H9 (cell line): ENCODE results near the gene TNIK. TPM values are rescaled to one million over a fixed set of nuclear protein-coding genes. Genes with fewer than 3 reads are reported as not detected.

Source experiments
- DNase-seq: peaks from one replicate; pipeline ENCODE4 v3.0.0-alpha.2; 2017
- H2AFZ ChIP-seq: one replicate; pipeline ENCODE4 v1.6.1; 2013; ENCODE audit warnings: mild to moderate bottlenecking, low read length, control low read depth, moderate library complexity
- H2AK5ac ChIP-seq: 2 replicates; pipeline ENCODE4 v1.6.1; 2013; ENCODE audit warnings: low read length, control low read depth, mixed read lengths; ENCODE audit not compliant: insufficient read length
- H2BK120ac ChIP-seq: one replicate; pipeline ENCODE4 v1.6.1; 2013; ENCODE audit warnings: low read depth, mild to moderate bottlenecking, low read length, control low read depth, inconsistent platforms; ENCODE audit not compliant: poor library complexity, severe bottlenecking
- H2BK12ac ChIP-seq: 2 replicates; pipeline ENCODE4 v1.6.1; 2013; ENCODE audit warnings: low read length, control low read depth, mixed read lengths, low read depth; ENCODE audit not compliant: insufficient read length
- H2BK15ac ChIP-seq: 2 replicates; pipeline ENCODE4 v1.6.1; 2013; ENCODE audit warnings: low read depth, low read length, control low read depth
- H2BK20ac ChIP-seq: one replicate; pipeline ENCODE4 v1.6.1; 2013; ENCODE audit warnings: low read depth, mild to moderate bottlenecking, low read length, control low read depth, inconsistent platforms; ENCODE audit not compliant: poor library complexity, severe bottlenecking
- H2BK5ac ChIP-seq: 2 replicates; pipeline ENCODE4 v1.6.1; 2013; ENCODE audit warnings: low read length, control low read depth, mixed read lengths; ENCODE audit not compliant: insufficient read length
- H3K14ac ChIP-seq: 2 replicates; pipeline ENCODE4 v1.6.1; 2013; ENCODE audit warnings: low read length, control low read depth; ENCODE audit not compliant: insufficient read depth
- H3K18ac ChIP-seq: 2 replicates; pipeline ENCODE4 v1.6.1; 2013; ENCODE audit warnings: low read depth, mild to moderate bottlenecking, mixed read lengths, low read length, control low read depth; ENCODE audit not compliant: insufficient read length
- H3K23ac ChIP-seq: 2 replicates; pipeline ENCODE4 v1.6.1; 2013; ENCODE audit warnings: low read length, control low read depth, mixed read lengths, low read depth; ENCODE audit not compliant: insufficient read length
- H3K23me2 ChIP-seq: 2 replicates; pipeline ENCODE4 v1.6.1; 2013; ENCODE audit warnings: low read depth, mild to moderate bottlenecking, mixed read lengths, low read length, control low read depth; ENCODE audit not compliant: insufficient read length, poor library complexity, severe bottlenecking
- H3K27ac ChIP-seq: 2 replicates; pipeline ENCODE4 v1.5.1; 2013; ENCODE audit warnings: low read length, control low read depth, mixed read lengths, low read depth; ENCODE audit not compliant: insufficient read length
- H3K27me3 ChIP-seq: 2 replicates; pipeline ENCODE4 v1.6.1; 2013; ENCODE audit warnings: low read length, control low read depth, inconsistent platforms; ENCODE audit not compliant: insufficient read depth
- H3K4ac ChIP-seq: 2 replicates; pipeline ENCODE4 v1.6.1; 2013; ENCODE audit warnings: low read depth, mild to moderate bottlenecking, control low read depth, inconsistent platforms, low read length, moderate library complexity
- H3K4me1 ChIP-seq: 2 replicates; pipeline ENCODE4 v1.6.1; 2013; ENCODE audit warnings: low read length, control low read depth, inconsistent platforms; ENCODE audit not compliant: insufficient read depth
- H3K4me2 ChIP-seq: 2 replicates; pipeline ENCODE4 v1.6.1; 2013; ENCODE audit warnings: low read length, control low read depth, mixed read lengths; ENCODE audit not compliant: insufficient read length, insufficient read depth
- H3K56ac ChIP-seq: 2 replicates; pipeline ENCODE4 v1.6.1; 2013; ENCODE audit warnings: low read depth, mild to moderate bottlenecking, mixed read lengths, low read length, control low read depth; ENCODE audit not compliant: insufficient read length
- H3K79me1 ChIP-seq: 2 replicates; pipeline ENCODE4 v1.6.1; 2013; ENCODE audit warnings: low read depth, mild to moderate bottlenecking, moderate library complexity, low read length, control low read depth, inconsistent platforms; ENCODE audit not compliant: insufficient read depth, poor library complexity, severe bottlenecking
- H3K79me2 ChIP-seq: 2 replicates; pipeline ENCODE4 v1.6.1; 2013; ENCODE audit warnings: low read length, control low read depth, inconsistent platforms; ENCODE audit not compliant: insufficient read depth
- H3K9ac ChIP-seq: 2 replicates; pipeline ENCODE4 v1.6.1; 2013; ENCODE audit warnings: low read length, control low read depth, mixed read lengths; ENCODE audit not compliant: insufficient read length; ENCODE audit errors: extremely low read depth
- H3K9me3 ChIP-seq: one replicate; pipeline ENCODE4 v1.6.1; 2013; ENCODE audit warnings: low read depth, low read length, inconsistent platforms; ENCODE audit not compliant: control insufficient read depth
- H3T11ph ChIP-seq: one replicate; pipeline ENCODE4 v1.6.1; 2013; ENCODE audit warnings: mild to moderate bottlenecking, low read length, control low read depth, inconsistent platforms
- H4K20me1 ChIP-seq: one replicate; pipeline ENCODE4 v1.6.1; 2013; ENCODE audit not compliant: control insufficient read depth, insufficient read length, insufficient read depth
- H4K5ac ChIP-seq: 2 replicates; pipeline ENCODE4 v1.6.1; 2013; ENCODE audit warnings: low read depth, mild to moderate bottlenecking, mixed read lengths, low read length, control low read depth; ENCODE audit not compliant: insufficient read length
- H4K8ac ChIP-seq: replicated peaks from 2 replicates; pipeline ENCODE4 v1.6.1; 2013; ENCODE audit warnings: low read length, control low read depth, mixed read lengths, low read depth; ENCODE audit not compliant: insufficient read length
- H4K91ac ChIP-seq: 2 replicates; pipeline ENCODE4 v1.6.1; 2013; ENCODE audit warnings: low read depth, mild to moderate bottlenecking, moderate library complexity, mixed read lengths, low read length, control low read depth; ENCODE audit not compliant: insufficient read length
- H3K27ac Mint-ChIP-seq, 3 experiments: 2 replicates in 2 of 3; 3 replicates in 1 of 3; pipeline ENCODE4 v1.8.0; 2020 to 2021; ENCODE audit warnings: mixed read lengths in 3 of 3, mild to moderate bottlenecking in 1 of 3, moderate library complexity in 1 of 3
- H3K27me3 Mint-ChIP-seq: 2 replicates; pipeline ENCODE4 v1.8.0; 2021; ENCODE audit warnings: low read depth, mild to moderate bottlenecking, moderate library complexity, mixed read lengths
- H3K36me3 Mint-ChIP-seq, 3 experiments: 2 replicates in 2 of 3; 3 replicates in 1 of 3; pipeline ENCODE4 v1.8.0; 2020 to 2021; ENCODE audit warnings: low read depth in 3 of 3, mixed read lengths in 3 of 3; ENCODE audit not compliant: insufficient read depth in 1 of 3
- H3K4me1 Mint-ChIP-seq, 2 experiments: 2 replicates each; pipeline ENCODE4 v1.8.0; 2020; ENCODE audit warnings: mixed read lengths in 2 of 2
- H3K4me3 Mint-ChIP-seq, 2 experiments: 2 replicates in 1 of 2; 3 replicates in 1 of 2; pipeline ENCODE4 v1.8.0; 2020 to 2021; ENCODE audit warnings: mild to moderate bottlenecking in 2 of 2, mixed read lengths in 2 of 2, moderate library complexity in 1 of 2
- H3K9me3 Mint-ChIP-seq, 2 experiments: 2 replicates in 1 of 2; 3 replicates in 1 of 2; pipeline ENCODE4 v1.8.0; 2020; ENCODE audit warnings: mild to moderate bottlenecking in 2 of 2, mixed read lengths in 2 of 2, moderate library complexity in 1 of 2
- WGBS: extraction: QIAGEN DNeasy Blood & Tissue Kit; methylation state at CpG from one replicate; pipeline ENCODE4 v1.1.7; 2013; ENCODE audit warnings: missing lambda C conversion rate, low lambda C conversion rate, mixed read lengths; ENCODE audit not compliant: insufficient read length; ENCODE audit errors: extremely low coverage; 5-methylcytosine and 5-hydroxymethylcytosine counted together
- total RNA-seq: library from RNA; stranded (reverse); gene quantifications from 2 replicates; pipeline ENCODE4 v1.2.1, GENCODE V29; 2021
- TF ChIP-seq, protein P1 (sequence below): fragments of 200-600 bp; sonication (generic); conservative IDR thresholded peaks from 3 replicates; pipeline ENCODE4 v1.8.0; 2021; ENCODE audit warnings: antibody characterized with exemption, mild to moderate bottlenecking

Gene TNIK
- total RNA-seq, 1 experiment from 2014 or later: 15.9 TPM

DNA sequence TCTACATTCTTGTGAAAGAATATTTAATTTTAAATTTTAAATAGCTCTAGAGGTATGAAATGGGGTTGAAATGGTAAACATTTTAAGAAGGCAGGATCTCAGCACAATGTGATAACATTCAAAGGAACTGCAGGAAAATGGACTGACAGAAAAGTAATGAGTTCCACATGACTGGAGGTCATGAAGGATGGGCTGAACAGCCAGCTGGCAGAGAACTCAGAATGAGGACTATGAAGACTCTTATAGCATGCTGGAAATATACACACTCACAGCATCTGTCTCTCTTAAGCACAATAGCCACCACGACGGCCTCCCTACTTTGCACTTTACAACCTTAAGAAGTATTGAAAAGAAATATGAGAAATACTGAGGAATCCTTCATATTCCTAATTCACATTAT, 94.7 kb downstream of the TNIK start:
- Histone ChIP-seq H4K91ac (no peak overlapping the region), H4K5ac (no peak overlapping the region), H3K9ac (no peak overlapping the region), H3K23ac (no peak overlapping the region), H3K9me3 (no peaks in the 10 kb centered on the region), H4K8ac (no peak overlapping the region), H2BK12ac (no peak overlapping the region), H3K56ac (no peak overlapping the region), H3K23me2 (no peaks in the 10 kb centered on the region), H3K4ac (no peak overlapping the region), H2BK120ac (no peak overlapping the region), H3K79me2 (no peaks in the 10 kb centered on the region; the same call in 1 of the 2 replicates), H3K79me1 (no peaks in the 10 kb centered on the region), H4K20me1 (no peaks in the 10 kb centered on the region), H3K14ac (no peak overlapping the region), H3K18ac (no peak overlapping the region), H3K27ac (no peak overlapping the region), H2AK5ac (no peak overlapping the region), H2BK15ac (no peak overlapping the region), H3K27me3 (no peaks in the 10 kb centered on the region), H3T11ph (no peak overlapping the region), H2BK20ac (no peak overlapping the region), H3K4me2 (no peak overlapping the region), H2AFZ (no peak overlapping the region), H3K4me1 (no peaks in the 10 kb centered on the region), H2BK5ac (no peak overlapping the region)
- Mint-ChIP-seq H3K27ac (no peak overlapping the region), H3K9me3 (no peaks in the 10 kb centered on the region), H3K4me1 (no peaks in the 10 kb centered on the region), H3K27me3 (no peaks in the 10 kb centered on the region), H3K4me3 (no peak overlapping the region), H3K36me3 (peaks cover 0 to 4% (median 0%) of the 10 kb centered on the region in 3 experiments; a peak in 1 of 7 replicates)
- TF ChIP-seq, protein P1, sequence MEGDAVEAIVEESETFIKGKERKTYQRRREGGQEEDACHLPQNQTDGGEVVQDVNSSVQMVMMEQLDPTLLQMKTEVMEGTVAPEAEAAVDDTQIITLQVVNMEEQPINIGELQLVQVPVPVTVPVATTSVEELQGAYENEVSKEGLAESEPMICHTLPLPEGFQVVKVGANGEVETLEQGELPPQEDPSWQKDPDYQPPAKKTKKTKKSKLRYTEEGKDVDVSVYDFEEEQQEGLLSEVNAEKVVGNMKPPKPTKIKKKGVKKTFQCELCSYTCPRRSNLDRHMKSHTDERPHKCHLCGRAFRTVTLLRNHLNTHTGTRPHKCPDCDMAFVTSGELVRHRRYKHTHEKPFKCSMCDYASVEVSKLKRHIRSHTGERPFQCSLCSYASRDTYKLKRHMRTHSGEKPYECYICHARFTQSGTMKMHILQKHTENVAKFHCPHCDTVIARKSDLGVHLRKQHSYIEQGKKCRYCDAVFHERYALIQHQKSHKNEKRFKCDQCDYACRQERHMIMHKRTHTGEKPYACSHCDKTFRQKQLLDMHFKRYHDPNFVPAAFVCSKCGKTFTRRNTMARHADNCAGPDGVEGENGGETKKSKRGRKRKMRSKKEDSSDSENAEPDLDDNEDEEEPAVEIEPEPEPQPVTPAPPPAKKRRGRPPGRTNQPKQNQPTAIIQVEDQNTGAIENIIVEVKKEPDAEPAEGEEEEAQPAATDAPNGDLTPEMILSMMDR: no peak
- no CpG with 5 or more reads among the region's 2 CpGs for WGBS
- no peak for DNase-seq
